ENCODE measurements around the gene CBX6. TPM values are rescaled to one million over a fixed set of nuclear protein-coding genes. Genes with fewer than 3 reads are reported as not detected.

The CBX6 gene
- total and polyA plus RNA-seq, 2 of the 8 experiments (the other 6 are each of a cell fraction or from before 2014, with no cell fraction given): 10.6 to 27.5 TPM

DNA sequence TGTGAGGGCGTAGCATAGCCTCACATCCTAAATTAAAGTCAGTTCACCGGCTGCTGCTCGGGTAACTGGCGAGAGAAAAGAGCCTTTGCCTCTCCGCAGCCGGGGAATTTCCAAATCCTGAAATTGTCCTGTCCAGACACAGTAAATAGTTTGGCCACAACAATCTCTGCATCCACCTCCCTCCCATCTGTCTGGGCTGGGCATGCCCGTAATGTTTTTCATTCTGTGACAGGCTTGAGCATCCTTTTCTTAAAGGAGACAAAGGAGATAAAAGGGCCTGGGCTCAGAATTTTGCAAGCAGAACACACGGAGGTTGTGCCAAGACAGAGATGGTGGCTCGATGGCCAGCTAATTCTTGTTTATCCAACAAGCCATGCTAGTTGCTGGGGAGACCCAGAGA is 19.2 kb upstream of the CBX6 start (continued):
- TF ChIP-seq, protein P1, sequence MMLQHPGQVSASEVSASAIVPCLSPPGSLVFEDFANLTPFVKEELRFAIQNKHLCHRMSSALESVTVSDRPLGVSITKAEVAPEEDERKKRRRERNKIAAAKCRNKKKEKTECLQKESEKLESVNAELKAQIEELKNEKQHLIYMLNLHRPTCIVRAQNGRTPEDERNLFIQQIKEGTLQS (IDR thresholded peaks at IDR 0.05; ENCODE audit: insufficient read depth, low read depth, low read length): no peak
- TF ChIP-seq CTBP2 (IDR thresholded peaks at IDR 0.05; ENCODE audit: borderline replicate concordance, insufficient read depth, insufficient read length, low read length) (no peak), ZNF274 (IDR thresholded peaks at IDR 0.05; ENCODE audit: borderline replicate concordance, extremely low read depth, low read length) (no peak)
